ENCODE results near the gene HSPA12A.
A peak's percentile ranks its signal among the peaks of the same experiment; 100 is the strongest.

HSPA12A gene

GRCh38 chr10:116657863-116658551 lies 84.4 kb downstream of the HSPA12A start:
- Histone ChIP-seq H3K79me2 (ENCODE audit: control insufficient read depth, insufficient read depth, low read length, poor library complexity) (no peaks in the 10 kb centered on the region), H3K4me1 (ENCODE audit: control insufficient read depth in 1 of 2, insufficient read depth in 2 of 2, low read length in 2 of 2) (peaks cover 0 to 2% of the 10 kb centered on the region in 2 experiments)

GRCh38 chr10:116656044-116656443 lies 86.3 kb downstream of the HSPA12A start:
- H2AK5ac ChIP-seq (ENCODE audit: low read length), result no peak overlapping the region
- DNase-seq, result no peak
- H2AFZ ChIP-seq (ENCODE audit: insufficient read depth, low read length, poor library complexity), result no peak overlapping the region
- no peak overlapping the region for H4K8ac ChIP-seq (ENCODE audit: low read depth, low read length)
- H2BK5ac ChIP-seq (ENCODE audit: low read depth, low read length, poor library complexity), result no peak overlapping the region
- H3K23ac ChIP-seq (ENCODE audit: low read length), result no peak overlapping the region
- no peak overlapping the region for H3K4ac ChIP-seq (ENCODE audit: low read depth, low read length)
- H4K91ac ChIP-seq (ENCODE audit: low read depth, low read length), result no peak overlapping the region
- no peaks in the 10 kb centered on the region for H3K27me3 ChIP-seq (ENCODE audit: insufficient read depth, low read length)
- WGBS (ENCODE audit: extremely low coverage, insufficient coverage, insufficient read length), result no CpG with 5 or more reads among the region's 4 CpGs
- no peak overlapping the region for H3K9ac ChIP-seq (ENCODE audit: low read length)
- no peak overlapping the region for H3K4me3 ChIP-seq (ENCODE audit: low read depth, low read length)
- no peaks in the 10 kb centered on the region for H3K9me3 ChIP-seq (ENCODE audit: insufficient read depth, low read depth, low read length)
- peaks cover 0 to 2% of the 10 kb centered on the region in 2 experiments for H3K4me1 ChIP-seq (ENCODE audit: control insufficient read depth in 1 of 2, insufficient read depth in 2 of 2, low read length in 2 of 2)
- no peaks in the 10 kb centered on the region for H3K79me1 ChIP-seq (ENCODE audit: low read length)
- no peak overlapping the region for H4K12ac ChIP-seq (ENCODE audit: low read depth, low read length)
- H3K4me2 ChIP-seq (ENCODE audit: low read length), result no peak overlapping the region
- no peak overlapping the region for H2BK120ac ChIP-seq (ENCODE audit: insufficient read depth, low read length, poor library complexity)
- H3K14ac ChIP-seq (ENCODE audit: low read length), result no peak overlapping the region
- H2BK12ac ChIP-seq (ENCODE audit: low read length), result no peak overlapping the region
- H3K36me3 ChIP-seq (ENCODE audit: control insufficient read depth in 1 of 2, insufficient read depth in 2 of 2, low read length in 2 of 2), result no peaks in the 10 kb centered on the region
- no peak overlapping the region for H3K27ac ChIP-seq (ENCODE audit: low read depth, low read length)
- no peaks in the 10 kb centered on the region for H3K79me2 ChIP-seq (ENCODE audit: control insufficient read depth, insufficient read depth, low read length, poor library complexity)
- no peak overlapping the region for H3K18ac ChIP-seq (ENCODE audit: low read length)

More at GRCh38 chr10:116657863-116658551, 84.4 kb downstream of the HSPA12A start:
- H2AK5ac ChIP-seq (ENCODE audit: low read length), result no peak overlapping the region
- peaks cover 0 to under 1% of the 10 kb centered on the region in 2 experiments for H3K36me3 ChIP-seq (ENCODE audit: control insufficient read depth in 1 of 2, insufficient read depth in 2 of 2, low read length in 2 of 2)
- no peak overlapping the region for H3K14ac ChIP-seq (ENCODE audit: low read length)
- H2BK120ac ChIP-seq (ENCODE audit: insufficient read depth, low read length, poor library complexity), result no peak overlapping the region
- H3K79me1 ChIP-seq (ENCODE audit: low read length), result no peaks in the 10 kb centered on the region
- H3K9ac ChIP-seq (ENCODE audit: low read length), result no peak overlapping the region
- peak in 1 of 2 donors; percentile 43 for DNase-seq
- H3K4me3 ChIP-seq (ENCODE audit: low read depth, low read length), result no peak overlapping the region
- no peak overlapping the region for H3K23ac ChIP-seq (ENCODE audit: low read length)
- H4K12ac ChIP-seq (ENCODE audit: low read depth, low read length), result no peak overlapping the region
- H2BK12ac ChIP-seq (ENCODE audit: low read length), result no peak overlapping the region
- no peaks in the 10 kb centered on the region for H3K9me3 ChIP-seq (ENCODE audit: insufficient read depth, low read depth, low read length)
- no peak overlapping the region for H3K4me2 ChIP-seq (ENCODE audit: low read length)
- H3K27ac ChIP-seq (ENCODE audit: low read depth, low read length), result no peak overlapping the region
- no CpG with 5 or more reads among the region's 5 CpGs for WGBS (ENCODE audit: extremely low coverage, insufficient coverage, insufficient read length)
- no peak overlapping the region for H3K18ac ChIP-seq (ENCODE audit: low read length)
- no peak overlapping the region for H2BK5ac ChIP-seq (ENCODE audit: low read depth, low read length, poor library complexity)
- no peak overlapping the region for H4K91ac ChIP-seq (ENCODE audit: low read depth, low read length)
- no peaks in the 10 kb centered on the region for H3K27me3 ChIP-seq (ENCODE audit: insufficient read depth, low read length)
- H4K8ac ChIP-seq (ENCODE audit: low read depth, low read length), result no peak overlapping the region
- H2AFZ ChIP-seq (ENCODE audit: insufficient read depth, low read length, poor library complexity), result no peak overlapping the region
- no peak overlapping the region for H3K4ac ChIP-seq (ENCODE audit: low read depth, low read length)

GRCh38 chr10:116655568-116655967 lies 86.8 kb downstream of the HSPA12A start:
- H3K27ac ChIP-seq (ENCODE audit: low read depth, low read length), result no peak overlapping the region
- peak overlapping the region; percentile 32 for H3K4me3 ChIP-seq (ENCODE audit: low read depth, low read length)
- H4K8ac ChIP-seq (ENCODE audit: low read depth, low read length), result no peak overlapping the region
- no peak overlapping the region for H2BK12ac ChIP-seq (ENCODE audit: low read length)
- DNase-seq, result no peak
- H2BK5ac ChIP-seq (ENCODE audit: low read depth, low read length, poor library complexity), result no peak overlapping the region
- H3K4me2 ChIP-seq (ENCODE audit: low read length), result no peak overlapping the region
- no peaks in the 10 kb centered on the region for H3K36me3 ChIP-seq (ENCODE audit: control insufficient read depth in 1 of 2, insufficient read depth in 2 of 2, low read length in 2 of 2)
- H4K12ac ChIP-seq (ENCODE audit: low read depth, low read length), result no peak overlapping the region
- H3K79me2 ChIP-seq (ENCODE audit: control insufficient read depth, insufficient read depth, low read length, poor library complexity), result no peaks in the 10 kb centered on the region
- no peak overlapping the region for H3K18ac ChIP-seq (ENCODE audit: low read length)
- no peak overlapping the region for H2AFZ ChIP-seq (ENCODE audit: insufficient read depth, low read length, poor library complexity)
- no peak overlapping the region for H3K14ac ChIP-seq (ENCODE audit: low read length)
- H2BK120ac ChIP-seq (ENCODE audit: insufficient read depth, low read length, poor library complexity), result no peak overlapping the region
- no peak overlapping the region for H3K9ac ChIP-seq (ENCODE audit: low read length)
- H3K4me1 ChIP-seq (ENCODE audit: control insufficient read depth in 1 of 2, insufficient read depth in 2 of 2, low read length in 2 of 2), result peaks cover 0 to 2% of the 10 kb centered on the region in 2 experiments
- no peak overlapping the region for H3K4ac ChIP-seq (ENCODE audit: low read depth, low read length)
- H4K91ac ChIP-seq (ENCODE audit: low read depth, low read length), result no peak overlapping the region
- no peaks in the 10 kb centered on the region for H3K9me3 ChIP-seq (ENCODE audit: insufficient read depth, low read depth, low read length)
- no CpG with 5 or more reads among the region's 2 CpGs for WGBS (ENCODE audit: extremely low coverage, insufficient coverage, insufficient read length)
- H3K79me1 ChIP-seq (ENCODE audit: low read length), result no peaks in the 10 kb centered on the region
- H3K23ac ChIP-seq (ENCODE audit: low read length), result no peak overlapping the region
- no peak overlapping the region for H2AK5ac ChIP-seq (ENCODE audit: low read length)
- no peaks in the 10 kb centered on the region for H3K27me3 ChIP-seq (ENCODE audit: insufficient read depth, low read length)

- no peak overlapping the region for H2BK5ac ChIP-seq (ENCODE audit: low read depth, low read length, poor library complexity)
- H4K8ac ChIP-seq (ENCODE audit: low read depth, low read length), result no peak overlapping the region
- no peak overlapping the region for H3K14ac ChIP-seq (ENCODE audit: low read length)
- no CpG with 5 or more reads among the region's 4 CpGs for WGBS (ENCODE audit: extremely low coverage, insufficient coverage, insufficient read length)
- H3K4me1 ChIP-seq (ENCODE audit: control insufficient read depth in 1 of 2, insufficient read depth in 2 of 2, low read length in 2 of 2), result peaks cover 0 to 2% of the 10 kb centered on the region in 2 experiments
- no peak overlapping the region for H3K9ac ChIP-seq (ENCODE audit: low read length)
- no peaks in the 10 kb centered on the region for H3K79me1 ChIP-seq (ENCODE audit: low read length)
- H2BK120ac ChIP-seq (ENCODE audit: insufficient read depth, low read length, poor library complexity), result no peak overlapping the region
- no peaks in the 10 kb centered on the region for H3K79me2 ChIP-seq (ENCODE audit: control insufficient read depth, insufficient read depth, low read length, poor library complexity)
- H2BK12ac ChIP-seq (ENCODE audit: low read length), result no peak overlapping the region
- H3K4me2 ChIP-seq (ENCODE audit: low read length), result no peak overlapping the region
- H3K23ac ChIP-seq (ENCODE audit: low read length), result no peak overlapping the region
- no peak overlapping the region for H4K12ac ChIP-seq (ENCODE audit: low read depth, low read length)
- no peak overlapping the region for H3K4ac ChIP-seq (ENCODE audit: low read depth, low read length)
- H3K36me3 ChIP-seq (ENCODE audit: control insufficient read depth in 1 of 2, insufficient read depth in 2 of 2, low read length in 2 of 2), result no peaks in the 10 kb centered on the region
- no peak overlapping the region for H3K27ac ChIP-seq (ENCODE audit: low read depth, low read length)
- H3K18ac ChIP-seq (ENCODE audit: low read length), result no peak overlapping the region
- DNase-seq, result peak in 1 of 2 donors; percentile 8
- H3K27me3 ChIP-seq (ENCODE audit: insufficient read depth, low read length), result no peaks in the 10 kb centered on the region
- H4K91ac ChIP-seq (ENCODE audit: low read depth, low read length), result no peak overlapping the region
- H2AFZ ChIP-seq (ENCODE audit: insufficient read depth, low read length, poor library complexity), result no peak overlapping the region
- H2AK5ac ChIP-seq (ENCODE audit: low read length), result no peak overlapping the region
- H3K9me3 ChIP-seq (ENCODE audit: insufficient read depth, low read depth, low read length), result no peaks in the 10 kb centered on the region
- no peak overlapping the region for H3K4me3 ChIP-seq (ENCODE audit: low read depth, low read length)
Measured at GRCh38 chr10:116654816-116655215, 87.5 kb downstream of the HSPA12A start.
